ENCODE results near the gene ABHD14A. TPM values are rescaled to one million over a fixed set of nuclear protein-coding genes. Genes with fewer than 3 reads are reported as not detected.

ABHD14A gene
- total and polyA plus RNA-seq, 2 donors (not counting 1 experiment from before 2014, with no cell fraction given): 5.1 to 10.2 TPM

DNA sequence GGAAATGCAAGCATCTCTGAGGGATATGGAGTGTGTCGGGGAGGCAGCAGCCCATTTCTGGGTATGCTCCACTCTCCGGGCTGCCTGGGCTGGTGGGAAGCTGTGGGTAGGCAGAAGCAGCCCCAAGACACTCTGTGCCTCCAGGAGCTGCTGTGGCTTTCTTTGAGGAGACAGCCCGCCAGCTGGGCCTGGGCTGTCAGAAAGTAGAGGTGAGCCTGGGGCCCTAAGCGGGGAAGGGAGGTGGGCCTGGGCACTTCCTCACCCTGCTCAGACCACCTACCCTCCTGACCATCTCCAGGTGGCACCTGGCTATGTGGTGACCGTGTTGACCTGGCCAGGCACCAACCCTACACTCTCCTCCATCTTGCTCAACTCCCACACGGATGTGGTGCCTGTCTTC, 10.2 kb downstream of the ABHD14A start:
- Histone ChIP-seq H3K4me1 (ENCODE audit: control insufficient read depth, extremely low read depth, insufficient read depth, low read length) (peaks cover 7% of the 10 kb centered on the region), H3K27ac (ENCODE audit: insufficient read depth, low read length) (no peak overlapping the region), H3K36me3 (ENCODE audit: control insufficient read depth, insufficient read depth, low read length) (peaks cover 4% of the 10 kb centered on the region), H3K79me2 (ENCODE audit: control insufficient read depth, insufficient read depth, low read length) (peaks cover 6% of the 10 kb centered on the region), H4K20me1 (ENCODE audit: control insufficient read depth, extremely low read depth, insufficient read depth, low read length) (no peaks in the 10 kb centered on the region), H3K9me3 (ENCODE audit: control insufficient read depth, insufficient read depth, low read depth, low read length) (no peaks in the 10 kb centered on the region), H3K4me3 (replicated peaks in 1 of 4; ENCODE audit: control extremely low read depth in 1 of 4, insufficient read depth in 1 of 4, low read depth in 3 of 4, low read length in 4 of 4) (no peak overlapping the region), H2AFZ (ENCODE audit: low read length) (no peak overlapping the region), H3K9ac (ENCODE audit: insufficient read depth, low read length) (no peak overlapping the region), H3K4me2 (ENCODE audit: extremely low read depth, insufficient read depth, low read length) (no peak overlapping the region), H3K27me3 (ENCODE audit: control insufficient read depth, insufficient read depth, low read length) (no peaks in the 10 kb centered on the region)
- no peak for DNase-seq (ENCODE audit: low read depth in 2 of 2)
- TF ChIP-seq EZH2 (IDR thresholded peaks at IDR 0.05; ENCODE audit: low read length, missing control alignments): no peak
- TF ChIP-seq, protein P1, sequence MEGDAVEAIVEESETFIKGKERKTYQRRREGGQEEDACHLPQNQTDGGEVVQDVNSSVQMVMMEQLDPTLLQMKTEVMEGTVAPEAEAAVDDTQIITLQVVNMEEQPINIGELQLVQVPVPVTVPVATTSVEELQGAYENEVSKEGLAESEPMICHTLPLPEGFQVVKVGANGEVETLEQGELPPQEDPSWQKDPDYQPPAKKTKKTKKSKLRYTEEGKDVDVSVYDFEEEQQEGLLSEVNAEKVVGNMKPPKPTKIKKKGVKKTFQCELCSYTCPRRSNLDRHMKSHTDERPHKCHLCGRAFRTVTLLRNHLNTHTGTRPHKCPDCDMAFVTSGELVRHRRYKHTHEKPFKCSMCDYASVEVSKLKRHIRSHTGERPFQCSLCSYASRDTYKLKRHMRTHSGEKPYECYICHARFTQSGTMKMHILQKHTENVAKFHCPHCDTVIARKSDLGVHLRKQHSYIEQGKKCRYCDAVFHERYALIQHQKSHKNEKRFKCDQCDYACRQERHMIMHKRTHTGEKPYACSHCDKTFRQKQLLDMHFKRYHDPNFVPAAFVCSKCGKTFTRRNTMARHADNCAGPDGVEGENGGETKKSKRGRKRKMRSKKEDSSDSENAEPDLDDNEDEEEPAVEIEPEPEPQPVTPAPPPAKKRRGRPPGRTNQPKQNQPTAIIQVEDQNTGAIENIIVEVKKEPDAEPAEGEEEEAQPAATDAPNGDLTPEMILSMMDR (conservative IDR thresholded peaks at IDR 0.05 in 1 of 2, IDR thresholded peaks at IDR 0.05 in 1 of 2; ENCODE audit: low read depth in 1 of 2, low read length in 2 of 2): no peak

DNA sequence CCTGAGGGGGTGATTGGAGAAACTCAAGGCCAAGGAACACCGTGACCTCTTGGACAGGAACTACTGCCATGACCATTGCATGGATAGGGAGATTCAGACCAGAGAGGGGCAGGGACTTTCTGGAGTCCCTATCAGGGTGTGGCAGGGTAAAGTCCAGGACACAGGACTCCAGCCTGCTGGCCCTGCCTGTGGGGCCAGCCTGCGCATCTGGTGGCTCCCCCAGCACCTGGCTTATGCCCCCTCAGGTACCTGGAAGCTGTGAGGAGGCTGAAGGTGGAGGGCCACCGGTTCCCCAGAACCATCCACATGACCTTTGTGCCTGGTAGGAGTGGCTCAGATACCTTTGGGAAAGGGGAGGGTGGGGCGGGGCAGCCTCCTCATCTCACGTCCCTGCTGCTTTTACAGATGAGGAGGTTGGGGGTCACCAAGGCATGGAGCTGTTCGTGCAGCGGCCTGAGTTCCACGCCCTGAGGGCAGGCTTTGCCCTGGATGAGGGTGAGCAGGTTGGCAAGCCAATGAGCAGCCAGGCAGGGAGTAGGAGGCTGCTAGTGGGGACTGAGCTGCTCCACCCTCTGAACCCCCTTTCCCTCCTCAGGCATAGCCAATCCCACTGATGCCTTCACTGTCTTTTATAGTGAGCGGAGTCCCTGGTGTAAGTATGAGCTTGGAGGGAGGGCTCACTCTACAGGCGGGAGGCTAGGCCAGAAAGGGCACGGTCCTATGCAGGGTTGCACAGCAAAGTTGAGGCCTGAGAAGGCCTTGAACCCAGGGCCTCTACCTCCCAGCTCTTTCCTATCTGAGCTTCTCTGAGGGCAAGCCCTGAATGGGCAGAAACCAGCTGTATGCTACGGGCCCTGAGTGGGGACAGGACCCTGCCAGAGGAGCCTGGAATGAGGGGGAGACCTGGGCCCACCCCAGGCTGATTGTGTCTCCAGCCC, 11.4 kb downstream of the ABHD14A start:
- no peak for DNase-seq (ENCODE audit: low read depth in 2 of 2)
- peaks cover 4% of the 10 kb centered on the region for H3K79me2 ChIP-seq (ENCODE audit: control insufficient read depth, insufficient read depth, low read length)
- H3K4me1 ChIP-seq (ENCODE audit: control insufficient read depth, extremely low read depth, insufficient read depth, low read length): peaks cover 7% of the 10 kb centered on the region
- no peaks in the 10 kb centered on the region for H4K20me1 ChIP-seq (ENCODE audit: control insufficient read depth, extremely low read depth, insufficient read depth, low read length)
- no peak overlapping the region for H3K4me3 ChIP-seq (replicated peaks in 1 of 4; ENCODE audit: control extremely low read depth in 1 of 4, insufficient read depth in 1 of 4, low read depth in 3 of 4, low read length in 4 of 4)
- H2AFZ ChIP-seq (ENCODE audit: low read length): no peak overlapping the region
- no peak overlapping the region for H3K9ac ChIP-seq (ENCODE audit: insufficient read depth, low read length)
- TF ChIP-seq EZH2 (IDR thresholded peaks at IDR 0.05; ENCODE audit: low read length, missing control alignments): no peak
- TF ChIP-seq, protein P1 (conservative IDR thresholded peaks at IDR 0.05 in 1 of 2, IDR thresholded peaks at IDR 0.05 in 1 of 2; ENCODE audit: low read depth in 1 of 2, low read length in 2 of 2): no peak
- no peaks in the 10 kb centered on the region for H3K9me3 ChIP-seq (ENCODE audit: control insufficient read depth, insufficient read depth, low read depth, low read length)
- H3K27ac ChIP-seq (ENCODE audit: insufficient read depth, low read length): no peak overlapping the region
- H3K36me3 ChIP-seq (ENCODE audit: control insufficient read depth, insufficient read depth, low read length): peaks cover 2% of the 10 kb centered on the region
- H3K27me3 ChIP-seq (ENCODE audit: control insufficient read depth, insufficient read depth, low read length): no peaks in the 10 kb centered on the region
- no peak overlapping the region for H3K4me2 ChIP-seq (ENCODE audit: extremely low read depth, insufficient read depth, low read length)

GRCh38 chr3:51987568-51987967, 12.7 kb downstream of the ABHD14A start:
- no peak for DNase-seq (ENCODE audit: low read depth in 2 of 2)
- Histone ChIP-seq H3K27ac (ENCODE audit: insufficient read depth, low read length) (no peak overlapping the region), H3K4me2 (ENCODE audit: extremely low read depth, insufficient read depth, low read length) (no peak overlapping the region), H3K4me1 (ENCODE audit: control insufficient read depth, extremely low read depth, insufficient read depth, low read length) (peaks cover 7% of the 10 kb centered on the region), H3K27me3 (ENCODE audit: control insufficient read depth, insufficient read depth, low read length) (no peaks in the 10 kb centered on the region), H2AFZ (ENCODE audit: low read length) (no peak overlapping the region), H3K9me3 (ENCODE audit: control insufficient read depth, insufficient read depth, low read depth, low read length) (no peaks in the 10 kb centered on the region), H3K79me2 (ENCODE audit: control insufficient read depth, insufficient read depth, low read length) (peaks cover 5% of the 10 kb centered on the region), H4K20me1 (ENCODE audit: control insufficient read depth, extremely low read depth, insufficient read depth, low read length) (no peaks in the 10 kb centered on the region), H3K9ac (ENCODE audit: insufficient read depth, low read length) (no peak overlapping the region), H3K36me3 (ENCODE audit: control insufficient read depth, insufficient read depth, low read length) (peaks cover 10% of the 10 kb centered on the region), H3K4me3 (replicated peaks in 1 of 4; ENCODE audit: control extremely low read depth in 1 of 4, insufficient read depth in 1 of 4, low read depth in 3 of 4, low read length in 4 of 4) (no peak overlapping the region)
- no peak for TF ChIP-seq EZH2 (IDR thresholded peaks at IDR 0.05; ENCODE audit: low read length, missing control alignments)

Measured in fibroblast of lung (primary cell).